GM19239 (cell line): ENCODE results near the gene UMODL1.

Source experiments
- DNase-seq: peaks from one replicate; pipeline ENCODE4 v3.0.0; 2011; ENCODE audit warnings: low spot score; ENCODE audit not compliant: insufficient read length
- FAIRE-seq: peaks from 2 replicates; lab custom pipeline; 2011; peaks lifted over from hg19 to GRCh38; lab: Jason Lieb, UNC

The UMODL1 gene

GRCh38 chr21:42071146-42071737 is at the start of gene UMODL1:
UMODL1 (plus strand) TSS chr21:42071317; CDS start chr21:42071317, 0 bp downstream.
- DNase-seq = no peak
- FAIRE-seq = no peak

GRCh38 chr21:42021371-42022090 is 49.6 kb upstream of the UMODL1 start:
- no peak for FAIRE-seq
- DNase-seq = no peak

GRCh38 chr21:42022091-42022430 is 49.1 kb upstream of the UMODL1 start:
- no peak for FAIRE-seq
- DNase-seq = no peak

GRCh38 chr21:42022906-42023305 is 48.2 kb upstream of the UMODL1 start:
- FAIRE-seq = no peak
- DNase-seq = no peak

GRCh38 chr21:42025376-42026081 is 45.6 kb upstream of the UMODL1 start:
- FAIRE-seq = no peak

GRCh38 chr21:42026082-42026435 is 45.1 kb upstream of the UMODL1 start:
- DNase-seq (no peak), FAIRE-seq (no peak)

More at GRCh38 chr21:42025376-42026081, 45.6 kb upstream of the UMODL1 start:
- DNase-seq = no peak

- no peak for DNase-seq
- FAIRE-seq = no peak
Measured at GRCh38 chr21:42027085-42027821, 43.9 kb upstream of the UMODL1 start.

- FAIRE-seq = no peak
- DNase-seq = no peak
Measured at GRCh38 chr21:42027822-42028765, 43.0 kb upstream of the UMODL1 start.

- FAIRE-seq (no peak), DNase-seq (no peak)
Measured at GRCh38 chr21:42028766-42029425, 42.2 kb upstream of the UMODL1 start.

GRCh38 chr21:42030311-42030710 is 40.8 kb upstream of the UMODL1 start:
- DNase-seq = no peak
- no peak for FAIRE-seq

- DNase-seq = no peak
- no peak for FAIRE-seq
Measured at GRCh38 chr21:42031241-42031640, 39.9 kb upstream of the UMODL1 start.

GRCh38 chr21:42031816-42032215 is 39.3 kb upstream of the UMODL1 start:
- DNase-seq (no peak), FAIRE-seq (no peak)

- no peak for DNase-seq
- no peak for FAIRE-seq
Measured at GRCh38 chr21:42032266-42032665, 38.9 kb upstream of the UMODL1 start.

- FAIRE-seq (no peak), DNase-seq (no peak)
Measured at GRCh38 chr21:42032968-42033367, 38.1 kb upstream of the UMODL1 start.

GRCh38 chr21:42036313-42036712 is 34.8 kb upstream of the UMODL1 start:
- no peak for DNase-seq
- FAIRE-seq = no peak

GRCh38 chr21:42037516-42037915 is 33.6 kb upstream of the UMODL1 start:
- no peak for DNase-seq

GRCh38 chr21:42037943-42038342 is 33.2 kb upstream of the UMODL1 start:
- FAIRE-seq = no peak
- DNase-seq = no peak

More at GRCh38 chr21:42037516-42037915, 33.6 kb upstream of the UMODL1 start:
- no peak for FAIRE-seq

- FAIRE-seq = no peak
- no peak for DNase-seq
Measured at GRCh38 chr21:42038393-42038792, 32.7 kb upstream of the UMODL1 start.

- DNase-seq = no peak
- FAIRE-seq = no peak
Measured at GRCh38 chr21:42038826-42039425, 32.2 kb upstream of the UMODL1 start.
